PC-9 (cell line): ENCODE data around the gene KRT33B. TPM values are rescaled to one million over a fixed set of nuclear protein-coding genes. Genes with fewer than 3 reads are reported as not detected.
A peak's percentile ranks its signal among the peaks of the same experiment; 100 is the strongest.

Experiments used
- BruUV-seq: library from RNA; stranded (reverse); fragments of 400-500 nt; replicated peaks from 2 replicates; lab custom pipeline; 2021; lab: Mats Ljungman, UMichigan
- CTCF ChIA-PET: fragments of 300-600 bp; sonication (Branson Sonifier 250); formaldehyde crosslinking; loops from one replicate; lab custom pipeline; 2022; ENCODE audit warnings: antibody characterized with exemption; lab: Charles Lee
- POLR2A ChIA-PET: fragments of 300-600 bp; sonication (Branson Sonifier 250); formaldehyde crosslinking; loops from one replicate; lab custom pipeline; 2022; ENCODE audit warnings: antibody characterized with exemption; ENCODE audit not compliant: unreplicated experiment; lab: Charles Lee
- DNase-seq, 2 experiments: peaks; one replicate each; pipeline versions ENCODE4 v3.0.0 to v3.0.0-alpha.2; 2015 to 2022; ENCODE audit warnings: mixed read lengths in 1 of 2
- H2AFZ ChIP-seq: fragments of 200-600 bp; sonication (generic); 2 replicates; pipeline ENCODE4 v1.8.1; 2017; ENCODE audit warnings: antibody characterized with exemption
- H3F3A ChIP-seq: fragments of 200-600 bp; sonication (generic); 2 replicates; pipeline ENCODE4 v1.8.1; 2017; ENCODE audit warnings: antibody characterized with exemption, mild to moderate bottlenecking, low read depth; ENCODE audit not compliant: insufficient read depth
- H3K27ac ChIP-seq: fragments of 200-600 bp; sonication (generic); 2 replicates; pipeline ENCODE4 v1.6.1; 2016; ENCODE audit warnings: mixed run types
- H3K27me3 ChIP-seq: fragments of 200-600 bp; sonication (generic); 2 replicates; pipeline ENCODE4 v1.6.1; 2016; ENCODE audit warnings: low read depth, mixed run types; ENCODE audit not compliant: insufficient read depth
- H3K36me3 ChIP-seq: fragments of 200-600 bp; sonication (generic); 2 replicates; pipeline ENCODE4 v1.6.1; 2016; ENCODE audit warnings: low read depth, mixed run types
- H3K4me1 ChIP-seq: fragments of 200-600 bp; sonication (generic); replicated peaks from 2 replicates; pipeline ENCODE4 v1.6.1; 2016; ENCODE audit warnings: mixed run types; ENCODE audit not compliant: insufficient read depth
- H3K4me2 ChIP-seq: fragments of 200-600 bp; sonication (generic); 2 replicates; pipeline ENCODE4 v1.6.1; 2017; ENCODE audit warnings: mixed run types
- H3K4me3 ChIP-seq: fragments of 200-600 bp; sonication (generic); 2 replicates; pipeline ENCODE4 v1.6.1; 2016; ENCODE audit warnings: mixed run types
- H3K79me2 ChIP-seq: fragments of 200-600 bp; sonication (generic); 2 replicates; pipeline ENCODE4 v1.6.1; 2017; ENCODE audit warnings: low read depth, mixed run types
- H3K9me2 ChIP-seq: fragments of 200-600 bp; sonication (generic); 2 replicates; pipeline ENCODE4 v1.8.1; 2017; ENCODE audit warnings: mild to moderate bottlenecking; ENCODE audit not compliant: insufficient read depth
- H3K9me3 ChIP-seq: fragments of 200-600 bp; sonication (generic); 2 replicates; pipeline ENCODE4 v1.8.1; 2016; ENCODE audit warnings: low read depth; ENCODE audit not compliant: insufficient read depth
- H4K20me1 ChIP-seq: fragments of 200-600 bp; sonication (generic); 2 replicates; pipeline ENCODE4 v1.8.1; 2017; ENCODE audit not compliant: insufficient read depth
- EZH2 ChIP-seq: fragments of 200-600 bp; sonication (generic); IDR thresholded peaks from 2 replicates; pipeline ENCODE4 v1.8.0; 2017; ENCODE audit warnings: antibody characterized with exemption, low read depth
- intact Hi-C: fragments of 100-400 bp; cut with micrococcal nuclease; formaldehyde crosslinking; loops from one replicate; pipeline ENCODE4 v1.10.0; 2022; ENCODE audit not compliant: unreplicated experiment
- total RNA-seq: library from RNA; stranded (reverse); gene quantifications from 2 replicates; pipeline ENCODE4 v1.2.3, GENCODE V29; 2021
- TF ChIP-seq, protein P1 (sequence below): fragments of 200-600 bp; sonication (generic); conservative IDR thresholded peaks from 2 replicates; pipeline ENCODE4 v1.6.1; 2017; ENCODE audit warnings: mixed run types, antibody characterized with exemption, mild to moderate bottlenecking, moderate library complexity

The KRT33B gene
- total RNA-seq, 1 experiment from 2014 or later, result not detected

DNA sequence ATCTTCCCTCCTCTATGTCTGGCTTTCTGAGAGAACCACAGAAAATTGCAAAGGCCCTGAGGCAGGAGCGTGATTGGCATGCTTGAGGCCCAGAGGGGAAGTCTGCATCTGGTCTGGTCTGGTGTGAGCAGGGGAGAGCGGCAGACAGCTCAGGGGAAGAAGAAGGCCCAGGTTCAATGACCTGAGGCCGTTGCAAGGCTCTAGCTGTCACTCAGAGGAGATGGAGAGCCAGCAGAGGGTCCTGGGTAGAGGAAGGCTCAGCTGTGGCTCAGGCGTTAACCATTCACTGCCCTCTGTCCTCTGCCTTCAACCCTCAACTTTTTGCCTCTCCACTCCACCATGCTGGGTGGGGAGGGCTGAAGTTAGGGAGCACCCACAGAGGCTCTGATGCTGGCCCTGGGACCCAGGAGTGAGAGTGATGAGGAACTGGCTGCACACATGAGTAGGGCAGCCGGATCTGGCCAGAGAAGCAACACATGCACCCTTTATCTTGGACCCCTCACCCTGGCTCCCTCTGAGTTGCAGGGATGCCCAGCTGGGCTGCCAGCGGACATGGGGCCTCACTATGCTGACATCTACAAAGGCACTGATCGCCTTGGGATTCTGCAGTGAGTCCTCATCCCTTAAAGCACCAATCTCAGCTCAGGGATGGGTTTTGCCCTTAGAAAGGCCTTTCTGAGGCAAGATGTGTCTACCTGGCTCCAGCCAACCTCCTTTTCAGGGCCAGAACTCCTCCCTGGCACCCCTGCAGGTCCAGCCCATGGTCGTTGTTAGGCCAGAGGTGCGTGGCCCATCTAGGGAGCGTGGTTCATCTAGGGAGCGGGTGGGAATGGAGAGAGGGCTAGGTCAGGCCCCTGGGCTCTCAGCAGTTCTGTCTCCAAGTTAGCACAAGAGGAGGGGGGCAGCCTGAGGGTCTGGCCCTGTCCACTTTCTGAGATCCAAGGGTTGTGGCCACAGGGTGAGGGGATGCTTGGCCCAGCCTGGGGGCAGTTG lies 46.4 kb downstream of the KRT33B start:
- Histone ChIP-seq H3K4me1 (no peaks in the 10 kb centered on the region), H3K4me2 (no peak overlapping the region), H4K20me1 (no peaks in the 10 kb centered on the region), H3K27ac (no peak overlapping the region), H3K79me2 (no peaks in the 10 kb centered on the region), H3K9me2 (no peaks in the 10 kb centered on the region), H3K9me3 (no peaks in the 10 kb centered on the region; the same call in none of the 2 replicates), H3K4me3 (no peak overlapping the region), H3K36me3 (peaks cover 4% of the 10 kb centered on the region; the same call in 1 of the 2 replicates), H3F3A (no peaks in the 10 kb centered on the region), H3K27me3 (no peaks in the 10 kb centered on the region), H2AFZ (no peak overlapping the region)
- CTCF ChIA-PET, result interaction anchor here (0.7 to 1.9 kb wide), 6 partner anchors 14 to 414 kb away, joined by 3 to 7 read pairs (median 4); no protein-coding TSS in a partner anchor
- POLR2A ChIA-PET, result interaction anchor here (0.6 kb wide), 1 partner anchor 75 kb away, joined by 3 read pairs; no protein-coding TSS in a partner anchor
- DNase-seq, result no peak
- TF ChIP-seq EZH2, result no peak
- TF ChIP-seq, protein P1, sequence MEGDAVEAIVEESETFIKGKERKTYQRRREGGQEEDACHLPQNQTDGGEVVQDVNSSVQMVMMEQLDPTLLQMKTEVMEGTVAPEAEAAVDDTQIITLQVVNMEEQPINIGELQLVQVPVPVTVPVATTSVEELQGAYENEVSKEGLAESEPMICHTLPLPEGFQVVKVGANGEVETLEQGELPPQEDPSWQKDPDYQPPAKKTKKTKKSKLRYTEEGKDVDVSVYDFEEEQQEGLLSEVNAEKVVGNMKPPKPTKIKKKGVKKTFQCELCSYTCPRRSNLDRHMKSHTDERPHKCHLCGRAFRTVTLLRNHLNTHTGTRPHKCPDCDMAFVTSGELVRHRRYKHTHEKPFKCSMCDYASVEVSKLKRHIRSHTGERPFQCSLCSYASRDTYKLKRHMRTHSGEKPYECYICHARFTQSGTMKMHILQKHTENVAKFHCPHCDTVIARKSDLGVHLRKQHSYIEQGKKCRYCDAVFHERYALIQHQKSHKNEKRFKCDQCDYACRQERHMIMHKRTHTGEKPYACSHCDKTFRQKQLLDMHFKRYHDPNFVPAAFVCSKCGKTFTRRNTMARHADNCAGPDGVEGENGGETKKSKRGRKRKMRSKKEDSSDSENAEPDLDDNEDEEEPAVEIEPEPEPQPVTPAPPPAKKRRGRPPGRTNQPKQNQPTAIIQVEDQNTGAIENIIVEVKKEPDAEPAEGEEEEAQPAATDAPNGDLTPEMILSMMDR, result no peak
- intact Hi-C loops, result loop anchor here (1.0 to 10.0 kb wide), 5 partner anchors 202 to 708 kb away; partner anchors contain the start of genes KRT19 and KRTAP2-3
- BruUV-seq, result no TSS peak

DNA sequence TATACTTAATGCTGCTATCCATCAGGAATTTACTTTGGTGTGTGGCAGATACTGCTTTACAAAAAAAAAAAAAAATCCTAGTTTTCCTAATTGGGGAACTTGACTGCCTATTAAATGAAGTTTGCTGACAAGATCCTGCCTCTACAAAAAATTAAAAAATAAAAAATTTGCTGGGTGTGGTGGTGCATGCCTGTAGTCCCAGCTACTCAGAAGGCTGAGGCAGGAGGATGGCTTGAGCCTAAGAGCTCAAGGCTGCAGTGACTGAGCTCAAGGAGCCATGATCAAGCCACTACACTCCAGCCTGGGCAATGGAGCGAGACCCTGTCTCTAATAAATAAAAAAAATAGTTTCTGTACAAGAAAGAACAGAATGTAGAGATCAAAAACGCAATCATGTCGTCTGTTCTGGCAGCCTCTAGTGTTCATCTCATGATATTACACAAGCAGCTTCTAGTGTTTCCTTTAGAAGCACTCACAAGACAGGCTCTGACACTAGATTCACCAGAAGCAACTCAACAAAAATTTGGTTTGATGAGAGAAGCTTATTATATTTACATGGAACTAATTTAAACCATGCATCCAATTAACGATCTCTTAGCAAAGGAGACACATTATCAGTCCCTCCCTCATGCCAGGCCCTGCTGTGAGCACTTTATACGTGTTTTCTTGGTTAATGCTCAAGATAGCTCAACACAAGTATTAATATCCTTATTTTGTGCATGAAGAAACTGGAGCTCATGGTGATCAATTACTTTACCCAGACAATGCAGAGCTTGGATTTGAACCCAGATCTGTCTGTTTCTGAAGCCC lies 47.3 kb downstream of the KRT33B start:
- Histone ChIP-seq H3K27ac (no peak overlapping the region), H3K36me3 (peaks cover 4% of the 10 kb centered on the region; the same call in 1 of the 2 replicates), H3K79me2 (no peaks in the 10 kb centered on the region), H3K9me3 (no peaks in the 10 kb centered on the region; the same call in none of the 2 replicates), H3K4me3 (no peak overlapping the region), H3K4me2 (no peak overlapping the region), H4K20me1 (no peaks in the 10 kb centered on the region), H3K9me2 (no peaks in the 10 kb centered on the region), H2AFZ (no peak overlapping the region), H3F3A (no peaks in the 10 kb centered on the region), H3K27me3 (no peaks in the 10 kb centered on the region), H3K4me1 (no peaks in the 10 kb centered on the region)
- DNase-seq, result peak in 1 of 2 experiments; percentile 22
- no TSS peak for BruUV-seq
- no peak for TF ChIP-seq EZH2
- TF ChIP-seq, protein P1, result peak; percentile 80
- intact Hi-C loops, result loop anchor here (1.0 to 10.0 kb wide), 5 partner anchors 203 to 707 kb away; partner anchors contain the start of genes KRT19 and KRTAP2-3
- CTCF ChIA-PET, result interaction anchor here (0.7 to 1.9 kb wide), 8 partner anchors 15 to 413 kb away, joined by 3 to 7 read pairs (median 5); no protein-coding TSS in a partner anchor
- POLR2A ChIA-PET, result no interaction called here

DNA sequence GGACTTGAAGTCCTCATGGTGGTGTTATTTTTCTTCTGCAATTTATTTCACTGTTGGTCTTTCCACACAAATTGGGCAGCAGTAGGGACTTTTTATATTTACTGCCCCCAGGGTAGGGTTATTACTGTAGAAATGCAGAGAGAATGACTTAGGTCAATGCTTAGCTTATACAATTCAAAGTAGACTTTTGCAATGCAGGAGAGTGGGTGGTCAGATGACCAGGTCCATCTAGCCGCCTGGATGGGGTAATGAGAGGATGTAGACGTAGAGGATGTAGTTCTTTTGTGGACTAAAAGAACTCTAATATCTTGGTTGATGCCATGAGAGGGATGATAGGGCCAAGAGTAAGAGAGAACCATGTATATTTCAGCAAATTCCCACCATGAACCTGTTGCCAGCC lies 51.4 kb downstream of the KRT33B start:
- no peaks in the 10 kb centered on the region for H3K79me2 ChIP-seq
- H3K9me2 ChIP-seq, result no peaks in the 10 kb centered on the region
- peaks cover 4% of the 10 kb centered on the region; the same call in 1 of the 2 replicates for H3K36me3 ChIP-seq
- no peaks in the 10 kb centered on the region; the same call in none of the 2 replicates for H3K9me3 ChIP-seq
- H3K27ac ChIP-seq, result no peak overlapping the region
- ChIA-PET POLR2A (no interaction called here), CTCF (no interaction called here)
- intact Hi-C loops, result no loop called here
- no TSS peak for BruUV-seq
- H3K4me2 ChIP-seq, result no peak overlapping the region
- no peaks in the 10 kb centered on the region for H3K4me1 ChIP-seq
- DNase-seq, result no peak
- no peaks in the 10 kb centered on the region for H4K20me1 ChIP-seq
- no peak overlapping the region for H2AFZ ChIP-seq
- H3K27me3 ChIP-seq, result no peaks in the 10 kb centered on the region
- no peaks in the 10 kb centered on the region for H3F3A ChIP-seq
- TF ChIP-seq, protein P1, result no peak
- no peak for TF ChIP-seq EZH2
- no peak overlapping the region for H3K4me3 ChIP-seq
